Activated CD8-positive, alpha-beta memory T cell treated with anti-CD3 and anti-CD28 coated beads for 4 hours (primary cell): Measurements from ENCODE around the gene CCDC51.
"Not testable (repeated sequence)": the region's sequence is repeated elsewhere in the genome, so short reads cannot be mapped to it uniquely, and the experiment has no call there.

Experiments
- DNase-seq, 2 donors: peaks; one replicate each; pipeline ENCODE4 v3.0.0-alpha.2; 2020; ENCODE audit warnings: low read depth in 2 of 2

Gene CCDC51

GRCh38 chr3:48439820-48440589 is at the start of gene CCDC51, which contains the start of gene TMA7:
Gene CCDC51 (minus strand): TSS chr3:48440119. CDS start chr3:48435128, 4,991 bp downstream.
Gene TMA7 (plus strand): TSS chr3:48440257. CDS start chr3:48440297, 40 bp downstream.
- DNase-seq: peak; percentile 97 to 98

GRCh38 chr3:48486952-48487351 is 47.0 kb upstream of the CCDC51 start:
- DNase-seq: no peak

GRCh38 chr3:48482822-48483221 is 42.9 kb upstream of the CCDC51 start:
- DNase-seq: not testable (repeated sequence)

GRCh38 chr3:48480891-48481290 is 41.0 kb upstream of the CCDC51 start:
- not testable (repeated sequence) for DNase-seq

GRCh38 chr3:48478626-48479555 is 39.0 kb upstream of the CCDC51 start:
- DNase-seq: peak in 1 of 2 donors; percentile 38

GRCh38 chr3:48477959-48478520 is 38.1 kb upstream of the CCDC51 start:
- DNase-seq: no peak

GRCh38 chr3:48476426-48477053 is 36.6 kb upstream of the CCDC51 start:
- no peak for DNase-seq

GRCh38 chr3:48475188-48475587 is 35.3 kb upstream of the CCDC51 start:
- no peak for DNase-seq

- no peak for DNase-seq
Observed at GRCh38 chr3:48474619-48475018, 34.7 kb upstream of the CCDC51 start.

- DNase-seq: not testable (repeated sequence)
Observed at GRCh38 chr3:48474031-48474430, 34.1 kb upstream of the CCDC51 start.

- DNase-seq: no peak
Observed at GRCh38 chr3:48473617-48473952, 33.7 kb upstream of the CCDC51 start.

- peak; percentile 85 to 92 for DNase-seq
Observed at GRCh38 chr3:48472923-48473616, 33.2 kb upstream of the CCDC51 start.

- DNase-seq: no peak
Observed at GRCh38 chr3:48472673-48472922, 32.7 kb upstream of the CCDC51 start.

- no peak for DNase-seq
Observed at GRCh38 chr3:48470286-48470685, 30.4 kb upstream of the CCDC51 start.

- DNase-seq: no peak
Observed at GRCh38 chr3:48469046-48469915, 29.4 kb upstream of the CCDC51 start.

- no peak for DNase-seq
Observed at GRCh38 chr3:48468329-48468731, 28.4 kb upstream of the CCDC51 start.

GRCh38 chr3:48467473-48468267 is 27.8 kb upstream of the CCDC51 start:
- no peak for DNase-seq

- no peak for DNase-seq
Observed at GRCh38 chr3:48467110-48467454, 27.2 kb upstream of the CCDC51 start.

- DNase-seq: no peak
Observed at GRCh38 chr3:48466386-48467109, 26.6 kb upstream of the CCDC51 start.
